Loucy (cell line): ENCODE results near the gene INSYN1.

Experiments
- EZH2phosphoT487 ChIP-seq: fragments of 200-600 bp; IDR thresholded peaks from 2 replicates; pipeline ENCODE4 v1.6.1; 2018; ENCODE audit warnings: antibody characterized with exemption, mild to moderate bottlenecking, moderate library complexity, borderline replicate concordance
- TF ChIP-seq, protein P1 (sequence below): fragments of 200-600 bp; sonication (generic); conservative IDR thresholded peaks from 2 replicates; pipeline ENCODE4 v1.5.1; 2014; ENCODE audit warnings: mild to moderate bottlenecking, antibody characterized with exemption, low read length

DNA sequence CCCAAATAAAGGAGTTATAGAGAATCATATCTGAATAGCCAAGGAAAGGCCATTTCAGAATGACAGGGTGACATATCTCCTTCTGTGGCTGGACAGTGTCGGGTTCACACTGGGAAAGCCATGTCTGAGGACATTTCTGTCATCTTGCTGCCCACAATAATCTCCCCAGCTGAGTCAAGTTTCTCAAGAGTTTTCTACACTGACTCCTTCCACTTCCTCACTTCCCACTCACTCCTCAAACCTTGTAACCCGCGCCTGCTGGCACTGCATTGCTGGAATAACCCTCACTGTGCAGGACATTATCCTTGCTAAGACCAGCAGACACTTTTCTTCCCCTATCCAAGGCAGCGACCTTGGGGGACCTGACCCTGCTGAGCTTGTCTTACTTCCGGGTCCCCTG lies 5.3 kb upstream of the INSYN1 start:
- TF ChIP-seq, protein P1, sequence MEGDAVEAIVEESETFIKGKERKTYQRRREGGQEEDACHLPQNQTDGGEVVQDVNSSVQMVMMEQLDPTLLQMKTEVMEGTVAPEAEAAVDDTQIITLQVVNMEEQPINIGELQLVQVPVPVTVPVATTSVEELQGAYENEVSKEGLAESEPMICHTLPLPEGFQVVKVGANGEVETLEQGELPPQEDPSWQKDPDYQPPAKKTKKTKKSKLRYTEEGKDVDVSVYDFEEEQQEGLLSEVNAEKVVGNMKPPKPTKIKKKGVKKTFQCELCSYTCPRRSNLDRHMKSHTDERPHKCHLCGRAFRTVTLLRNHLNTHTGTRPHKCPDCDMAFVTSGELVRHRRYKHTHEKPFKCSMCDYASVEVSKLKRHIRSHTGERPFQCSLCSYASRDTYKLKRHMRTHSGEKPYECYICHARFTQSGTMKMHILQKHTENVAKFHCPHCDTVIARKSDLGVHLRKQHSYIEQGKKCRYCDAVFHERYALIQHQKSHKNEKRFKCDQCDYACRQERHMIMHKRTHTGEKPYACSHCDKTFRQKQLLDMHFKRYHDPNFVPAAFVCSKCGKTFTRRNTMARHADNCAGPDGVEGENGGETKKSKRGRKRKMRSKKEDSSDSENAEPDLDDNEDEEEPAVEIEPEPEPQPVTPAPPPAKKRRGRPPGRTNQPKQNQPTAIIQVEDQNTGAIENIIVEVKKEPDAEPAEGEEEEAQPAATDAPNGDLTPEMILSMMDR = no peak
- TF ChIP-seq EZH2phosphoT487 = no peak
